ENCODE results near the gene SOX2.

DNA sequence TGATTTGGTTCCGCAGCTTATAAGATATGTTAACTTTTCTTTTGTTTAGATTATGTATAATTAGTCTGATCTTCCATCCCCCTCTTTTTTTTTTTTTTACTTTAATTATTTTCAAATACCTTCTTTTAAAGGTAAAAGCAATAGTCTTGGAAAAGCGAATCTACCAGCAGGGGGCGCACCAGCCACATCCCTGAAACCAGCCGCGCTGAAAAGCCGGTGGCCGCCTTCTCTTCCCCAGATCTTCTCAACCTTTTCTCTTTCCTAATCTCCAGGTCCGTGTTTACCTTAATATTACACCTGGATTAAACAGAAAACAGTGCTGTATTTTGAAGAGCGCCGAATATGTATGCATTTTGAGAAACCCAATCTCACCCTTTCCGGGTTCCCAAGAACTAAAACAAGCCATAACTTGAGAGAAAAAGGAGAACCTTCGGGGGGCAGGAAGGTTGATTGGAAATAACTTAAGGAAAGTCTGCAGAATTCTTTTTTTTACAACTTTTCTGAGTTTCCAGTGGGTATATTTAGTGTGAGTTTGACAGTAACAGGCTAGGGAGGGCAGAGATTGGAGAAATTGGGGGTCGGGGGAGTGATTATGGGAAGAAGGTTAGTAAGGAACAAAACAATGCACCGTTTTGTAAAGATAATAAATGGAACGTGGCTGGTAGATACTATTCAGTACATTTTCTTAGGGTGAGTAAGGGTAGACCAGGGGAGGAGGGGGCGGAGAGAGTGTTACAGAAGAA, 2.0 kb upstream of the SOX2 start:
- TF ChIP-seq, protein P1, sequence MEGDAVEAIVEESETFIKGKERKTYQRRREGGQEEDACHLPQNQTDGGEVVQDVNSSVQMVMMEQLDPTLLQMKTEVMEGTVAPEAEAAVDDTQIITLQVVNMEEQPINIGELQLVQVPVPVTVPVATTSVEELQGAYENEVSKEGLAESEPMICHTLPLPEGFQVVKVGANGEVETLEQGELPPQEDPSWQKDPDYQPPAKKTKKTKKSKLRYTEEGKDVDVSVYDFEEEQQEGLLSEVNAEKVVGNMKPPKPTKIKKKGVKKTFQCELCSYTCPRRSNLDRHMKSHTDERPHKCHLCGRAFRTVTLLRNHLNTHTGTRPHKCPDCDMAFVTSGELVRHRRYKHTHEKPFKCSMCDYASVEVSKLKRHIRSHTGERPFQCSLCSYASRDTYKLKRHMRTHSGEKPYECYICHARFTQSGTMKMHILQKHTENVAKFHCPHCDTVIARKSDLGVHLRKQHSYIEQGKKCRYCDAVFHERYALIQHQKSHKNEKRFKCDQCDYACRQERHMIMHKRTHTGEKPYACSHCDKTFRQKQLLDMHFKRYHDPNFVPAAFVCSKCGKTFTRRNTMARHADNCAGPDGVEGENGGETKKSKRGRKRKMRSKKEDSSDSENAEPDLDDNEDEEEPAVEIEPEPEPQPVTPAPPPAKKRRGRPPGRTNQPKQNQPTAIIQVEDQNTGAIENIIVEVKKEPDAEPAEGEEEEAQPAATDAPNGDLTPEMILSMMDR (IDR thresholded peaks at IDR 0.05), result peak; percentile 62 to 71
- no peak for TF ChIP-seq POLR2AphosphoS5 (IDR thresholded peaks at IDR 0.05)
- TF ChIP-seq POLR2A (IDR thresholded peaks at IDR 0.05), result no peak
